HepG2 (cell line): ENCODE results near the gene TBCD. TPM values are rescaled to one million over a fixed set of nuclear protein-coding genes. Genes with fewer than 3 reads are reported as not detected.
A peak's percentile ranks its signal among the peaks of the same experiment; 100 is the strongest.

ENCODE experiments used
- CBFB ChIP-seq: sonication (generic); formaldehyde crosslinking; IDR thresholded peaks from 2 replicates; pipeline ENCODE4 v1.4.0; 2020; ENCODE audit warnings: missing genetic modification reagents
- JUN ChIP-seq: sonication (generic); formaldehyde crosslinking; IDR thresholded peaks from 2 replicates; pipeline ENCODE4 v1.4.0; 2020; ENCODE audit warnings: mild to moderate bottlenecking, missing genetic modification reagents
- LCORL ChIP-seq, 2 experiments: fragments of 450-650 bp in 1 of 2; sonication (generic) in 1 of 2; formaldehyde crosslinking in 1 of 2; IDR thresholded peaks; 2 replicates each; pipeline versions ENCODE4 v1.5.0 to v1.6.1; 2017 to 2020; ENCODE audit warnings: antibody characterized with exemption in 1 of 2, missing genetic modification reagents in 1 of 2
- MYC ChIP-seq: sonication (generic); formaldehyde crosslinking; IDR thresholded peaks from 2 replicates; pipeline ENCODE4 v1.9.0; 2021; ENCODE audit warnings: missing genetic modification reagents, borderline replicate concordance
- NFKB2 ChIP-seq: sonication (generic); formaldehyde crosslinking; IDR thresholded peaks from 2 replicates; pipeline ENCODE4 v1.4.0; 2020; ENCODE audit warnings: missing genetic modification reagents, borderline replicate concordance
- PRDM4 ChIP-seq: sonication (generic); formaldehyde crosslinking; IDR thresholded peaks from 2 replicates; pipeline ENCODE4 v1.9.0; 2021; ENCODE audit warnings: missing genetic modification reagents, borderline replicate concordance
- REXO4 ChIP-seq: sonication (generic); formaldehyde crosslinking; IDR thresholded peaks from 2 replicates; pipeline ENCODE4 v1.8.0; 2022; ENCODE audit warnings: missing genetic modification reagents, mild to moderate bottlenecking, borderline replicate concordance
- SNAPC2 ChIP-seq: sonication (generic); formaldehyde crosslinking; IDR thresholded peaks from 2 replicates; pipeline ENCODE4 v1.8.1; 2022; ENCODE audit warnings: mild to moderate bottlenecking, missing genetic modification reagents
- SP140L ChIP-seq: sonication (generic); formaldehyde crosslinking; IDR thresholded peaks from 2 replicates; pipeline ENCODE4 v1.4.0; 2020; ENCODE audit warnings: missing genetic modification reagents, borderline replicate concordance
- TAF15 ChIP-seq: fragments of 200-400 bp; formaldehyde crosslinking; IDR thresholded peaks from one replicate; pipeline ENCODE4 v1.6.1; 2018; ENCODE audit warnings: mild to moderate bottlenecking, low read depth, low read length; ENCODE audit not compliant: poor library complexity, severe bottlenecking
- UBTF ChIP-seq: sonication (generic); formaldehyde crosslinking; IDR thresholded peaks from 2 replicates; pipeline ENCODE4 v1.4.0; 2020; ENCODE audit warnings: mild to moderate bottlenecking, missing genetic modification reagents
- ZFAT ChIP-seq: sonication (generic); formaldehyde crosslinking; conservative IDR thresholded peaks from 2 replicates; pipeline ENCODE4 v1.8.1; 2023; ENCODE audit warnings: missing genetic modification reagents, inconsistent platforms
- ZMYM4 ChIP-seq: sonication (generic); formaldehyde crosslinking; IDR thresholded peaks from 2 replicates; pipeline ENCODE4 v1.8.1; 2023; ENCODE audit warnings: mild to moderate bottlenecking, missing genetic modification reagents
- ZNF264 ChIP-seq: sonication (generic); formaldehyde crosslinking; IDR thresholded peaks from 2 replicates; pipeline ENCODE4 v1.4.0; 2020; ENCODE audit warnings: missing genetic modification reagents
- ZNF607 ChIP-seq: sonication (generic); formaldehyde crosslinking; IDR thresholded peaks from 2 replicates; pipeline ENCODE4 v1.5.1; 2020; ENCODE audit warnings: missing genetic modification reagents, mild to moderate bottlenecking, borderline replicate concordance
- ZNF670 ChIP-seq: sonication (generic); formaldehyde crosslinking; IDR thresholded peaks from 2 replicates; pipeline ENCODE4 v1.8.0; 2022; ENCODE audit warnings: mild to moderate bottlenecking, missing genetic modification reagents, borderline replicate concordance
- polyA plus RNA-seq, 8 experiments: library from polyadenylated mRNA; depleted of rRNA in 3 of 8; stranded (reverse) in 7 of 8; unstranded in 1 of 8; fragments of >200 nt; fragmentation: Illumina TruSeq in 4 of 8; extraction: Trizol in 4 of 8; gene quantifications; 2 replicates each; pipeline versions ENCODE4 v1.2.1 to v1.2.3, GENCODE V29; 2011 to 2016; ENCODE audit warnings: low read depth in 4 of 8, missing spikeins in 1 of 8, mixed read lengths in 1 of 8; ENCODE audit not compliant: insufficient read depth in 1 of 8
- total RNA-seq, 5 experiments: library from RNA; depleted of rRNA; stranded (reverse); fragments of >200 nt; fragmentation: Illumina TruSeq; extraction: Trizol; gene quantifications; 2 replicates each; pipeline ENCODE4 v1.2.3, GENCODE V29; 2016; ENCODE audit warnings: low read depth in 1 of 5
- TF ChIP-seq, protein P1 (sequence below): sonication (generic); formaldehyde crosslinking; conservative IDR thresholded peaks from 2 replicates; pipeline ENCODE4 v1.5.0; 2020; ENCODE audit warnings: missing genetic modification reagents
- TF ChIP-seq, protein P2 (sequence below): sonication (generic); formaldehyde crosslinking; IDR thresholded peaks from 2 replicates; pipeline ENCODE4 v1.5.1; 2020; ENCODE audit warnings: missing genetic modification reagents, mild to moderate bottlenecking, borderline replicate concordance
- TF ChIP-seq, protein P3 (sequence below): IDR thresholded peaks from 2 replicates; pipeline ENCODE4 v1.6.1; 2016

TBCD gene
- total and polyA plus RNA-seq, 2 of the 13 experiments (the other 11 are each of a cell fraction or from before 2014, with no cell fraction given), result 33.9 to 54.8 TPM

- TF ChIP-seq, protein P1, sequence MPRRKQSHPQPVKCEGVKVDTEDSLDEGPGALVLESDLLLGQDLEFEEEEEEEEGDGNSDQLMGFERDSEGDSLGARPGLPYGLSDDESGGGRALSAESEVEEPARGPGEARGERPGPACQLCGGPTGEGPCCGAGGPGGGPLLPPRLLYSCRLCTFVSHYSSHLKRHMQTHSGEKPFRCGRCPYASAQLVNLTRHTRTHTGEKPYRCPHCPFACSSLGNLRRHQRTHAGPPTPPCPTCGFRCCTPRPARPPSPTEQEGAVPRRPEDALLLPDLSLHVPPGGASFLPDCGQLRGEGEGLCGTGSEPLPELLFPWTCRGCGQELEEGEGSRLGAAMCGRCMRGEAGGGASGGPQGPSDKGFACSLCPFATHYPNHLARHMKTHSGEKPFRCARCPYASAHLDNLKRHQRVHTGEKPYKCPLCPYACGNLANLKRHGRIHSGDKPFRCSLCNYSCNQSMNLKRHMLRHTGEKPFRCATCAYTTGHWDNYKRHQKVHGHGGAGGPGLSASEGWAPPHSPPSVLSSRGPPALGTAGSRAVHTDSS (CRISPR knock-in tag), result no peak
- TF ChIP-seq REXO4 (CRISPR knock-in tag) (no peak), CBFB (no peak), ZFAT (CRISPR knock-in tag) (no peak), MYC (CRISPR knock-in tag) (0 out of 2 replicates have a peak, but pooled peaks have one; percentile 62), ZNF264 (no peak), SNAPC2 (CRISPR knock-in tag) (no peak), SP140L (no peak), JUN (CRISPR knock-in tag) (no peak), TAF15 (no peak), UBTF (CRISPR knock-in tag) (no peak), LCORL (IDR thresholded peaks at IDR 0.05) (no peak), LCORL (CRISPR knock-in tag; IDR thresholded peaks at IDR 0.05) (no peak), ZNF670 (CRISPR knock-in tag) (no peak), ZNF607 (CRISPR knock-in tag) (0 out of 2 replicates have a peak, but pooled peaks have one; percentile 41), PRDM4 (no peak), ZMYM4 (CRISPR knock-in tag) (no peak), NFKB2 (peak; percentile 46; the same call in 1 of the 2 replicates)
- TF ChIP-seq, protein P2, sequence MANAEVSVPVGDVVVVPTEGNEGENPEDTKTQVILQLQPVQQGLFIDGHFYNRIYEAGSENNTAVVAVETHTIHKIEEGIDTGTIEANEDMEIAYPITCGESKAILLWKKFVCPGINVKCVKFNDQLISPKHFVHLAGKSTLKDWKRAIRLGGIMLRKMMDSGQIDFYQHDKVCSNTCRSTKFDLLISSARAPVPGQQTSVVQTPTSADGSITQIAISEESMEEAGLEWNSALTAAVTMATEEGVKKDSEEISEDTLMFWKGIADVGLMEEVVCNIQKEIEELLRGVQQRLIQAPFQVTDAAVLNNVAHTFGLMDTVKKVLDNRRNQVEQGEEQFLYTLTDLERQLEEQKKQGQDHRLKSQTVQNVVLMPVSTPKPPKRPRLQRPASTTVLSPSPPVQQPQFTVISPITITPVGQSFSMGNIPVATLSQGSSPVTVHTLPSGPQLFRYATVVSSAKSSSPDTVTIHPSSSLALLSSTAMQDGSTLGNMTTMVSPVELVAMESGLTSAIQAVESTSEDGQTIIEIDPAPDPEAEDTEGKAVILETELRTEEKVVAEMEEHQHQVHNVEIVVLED (CRISPR knock-in tag), result no peak
- TF ChIP-seq, protein P3, sequence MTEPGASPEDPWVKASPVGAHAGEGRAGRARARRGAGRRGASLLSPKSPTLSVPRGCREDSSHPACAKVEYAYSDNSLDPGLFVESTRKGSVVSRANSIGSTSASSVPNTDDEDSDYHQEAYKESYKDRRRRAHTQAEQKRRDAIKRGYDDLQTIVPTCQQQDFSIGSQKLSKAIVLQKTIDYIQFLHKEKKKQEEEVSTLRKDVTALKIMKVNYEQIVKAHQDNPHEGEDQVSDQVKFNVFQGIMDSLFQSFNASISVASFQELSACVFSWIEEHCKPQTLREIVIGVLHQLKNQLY (CRISPR knock-in tag), result no peak
These were observed 107.9 kb downstream of the TBCD start (continued) for GRCh38 chr17:82859431-82860403.
